MCF 10A (cell line): Measurements from ENCODE around the gene TYRP1. TPM values are rescaled to one million over a fixed set of nuclear protein-coding genes. Genes with fewer than 3 reads are reported as not detected.

Source experiments
- Bru-seq: library from RNA; stranded (reverse); fragments of 400-500 nt; gene quantifications from one replicate; lab custom pipeline; 2021; lab: Mats Ljungman, UMichigan
- BruChase-seq, 2 experiments: library from RNA; stranded (reverse); fragments of 400-500 nt; gene quantifications; one replicate each; lab custom pipeline; 2021; lab: Mats Ljungman, UMichigan
- BruUV-seq: library from RNA; stranded (reverse); fragments of 400-500 nt; replicated peaks from 2 replicates; lab custom pipeline; 2021; lab: Mats Ljungman, UMichigan
- CTCF ChIA-PET: fragments of 300-600 bp; sonication (Branson Sonifier 250); formaldehyde crosslinking; extraction: SDS; loops from one replicate; lab custom pipeline; 2021; ENCODE audit warnings: antibody characterized with exemption, inconsistent platforms; lab: Yijun Ruan, JAX
- POLR2A ChIA-PET: fragments of 300-600, 350-650 bp; sonication (Branson Sonifier 250); formaldehyde crosslinking; extraction: SDS; loops from one replicate; lab custom pipeline; 2020; ENCODE audit warnings: antibody characterized with exemption, inconsistent platforms; lab: Yijun Ruan, JAX
- DNase-seq: peaks from one replicate; pipeline ENCODE4 v3.0.0-alpha.2; 2018; ENCODE audit not compliant: unreplicated experiment
- H3K27ac Mint-ChIP-seq: one replicate; pipeline ENCODE4 v1.8.0; 2022; ENCODE audit warnings: mild to moderate bottlenecking, low read depth, mixed read lengths; ENCODE audit not compliant: unreplicated experiment
- H3K27me3 Mint-ChIP-seq: one replicate; pipeline ENCODE4 v1.8.0; 2022; ENCODE audit warnings: mixed read lengths; ENCODE audit not compliant: insufficient read depth, unreplicated experiment
- H3K36me3 Mint-ChIP-seq: one replicate; pipeline ENCODE4 v1.8.0; 2022; ENCODE audit warnings: mild to moderate bottlenecking, moderate library complexity, mixed read lengths; ENCODE audit not compliant: insufficient read depth, unreplicated experiment
- H3K4me1 Mint-ChIP-seq: one replicate; pipeline ENCODE4 v1.8.0; 2022; ENCODE audit warnings: mixed read lengths; ENCODE audit not compliant: insufficient read depth, unreplicated experiment
- H3K4me3 Mint-ChIP-seq: one replicate; pipeline ENCODE4 v1.8.0; 2022; ENCODE audit warnings: mild to moderate bottlenecking, moderate library complexity, mixed read lengths; ENCODE audit not compliant: unreplicated experiment
- H3K9me3 Mint-ChIP-seq: one replicate; pipeline ENCODE4 v1.8.0; 2022; ENCODE audit warnings: mixed read lengths; ENCODE audit not compliant: unreplicated experiment
- intact Hi-C: fragments of 100-400 bp; cut with micrococcal nuclease; formaldehyde crosslinking; loops from 2 replicates; pipeline ENCODE4 v1.14.1; 2022
- long read RNA-seq: library from polyadenylated mRNA; stranded (forward); transcript quantifications from one replicate; pipeline ENCODE4 v2.0.0, GENCODE V29; 2022
- total RNA-seq: library from RNA; stranded (reverse); gene quantifications from 2 replicates; pipeline ENCODE4 v1.2.3, GENCODE V29; 2022
- TF ChIP-seq, protein P1 (sequence below): fragments of 200-600 bp; IDR thresholded peaks from one replicate; pipeline ENCODE4 v1.8.0; 2022; ENCODE audit warnings: antibody characterized with exemption, mild to moderate bottlenecking; ENCODE audit not compliant: unreplicated experiment

The TYRP1 gene
- total RNA-seq (not detected in 2 replicates), Bru-seq, nascent RNA (not detected), BruChase-seq, experiment 1, labeled RNA remaining after a 6-hour chase (percentile 1 among the genes with signal in this experiment), BruChase-seq, experiment 2, labeled RNA remaining after a 2-hour chase (not detected)
- long read RNA-seq = 0 reads

DNA sequence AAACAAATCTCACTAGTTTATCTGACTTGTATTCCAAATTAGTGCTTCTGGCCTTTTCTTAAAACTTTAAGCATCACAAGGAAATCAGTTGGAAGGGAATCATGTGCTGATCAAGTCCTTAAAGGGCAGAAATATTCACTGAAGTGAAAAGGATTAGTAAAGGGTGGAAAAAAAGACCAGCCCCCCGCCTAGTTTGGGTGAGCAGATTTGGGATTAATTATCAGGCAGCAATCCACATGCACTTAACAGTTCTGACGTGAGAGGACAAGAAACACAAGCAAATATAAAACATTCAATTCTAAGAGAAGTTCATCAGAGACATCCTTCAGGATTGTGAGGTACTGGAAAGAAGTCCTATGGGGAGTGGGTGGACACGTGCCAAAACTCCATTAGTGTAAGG, at the start of gene TYRP1:
TSS of gene TYRP1 (plus strand) at position 245 of the 400 bp plus-strand sequence. CDS start 612 bp downstream, outside the sequence.
- intact Hi-C loops = no loop called here
- Mint-ChIP-seq H3K27ac (no peak within 1 kb of the TSS), H3K4me3 (no peak within 1 kb of the TSS), H3K27me3 (no peaks in the 10 kb centered on the region), H3K9me3 (no peaks in the 10 kb centered on the region), H3K36me3 (peaks cover 7% of the 10 kb centered on the region), H3K4me1 (peaks cover 10% of the 10 kb centered on the region)
- BruUV-seq = no TSS peak
- DNase-seq = no peak
- ChIA-PET CTCF (no interaction called here), POLR2A (interaction anchor here (1.0 kb wide), 1 partner anchor 15 kb away, joined by 3 read pairs; no protein-coding TSS in a partner anchor)
- TF ChIP-seq, protein P1, sequence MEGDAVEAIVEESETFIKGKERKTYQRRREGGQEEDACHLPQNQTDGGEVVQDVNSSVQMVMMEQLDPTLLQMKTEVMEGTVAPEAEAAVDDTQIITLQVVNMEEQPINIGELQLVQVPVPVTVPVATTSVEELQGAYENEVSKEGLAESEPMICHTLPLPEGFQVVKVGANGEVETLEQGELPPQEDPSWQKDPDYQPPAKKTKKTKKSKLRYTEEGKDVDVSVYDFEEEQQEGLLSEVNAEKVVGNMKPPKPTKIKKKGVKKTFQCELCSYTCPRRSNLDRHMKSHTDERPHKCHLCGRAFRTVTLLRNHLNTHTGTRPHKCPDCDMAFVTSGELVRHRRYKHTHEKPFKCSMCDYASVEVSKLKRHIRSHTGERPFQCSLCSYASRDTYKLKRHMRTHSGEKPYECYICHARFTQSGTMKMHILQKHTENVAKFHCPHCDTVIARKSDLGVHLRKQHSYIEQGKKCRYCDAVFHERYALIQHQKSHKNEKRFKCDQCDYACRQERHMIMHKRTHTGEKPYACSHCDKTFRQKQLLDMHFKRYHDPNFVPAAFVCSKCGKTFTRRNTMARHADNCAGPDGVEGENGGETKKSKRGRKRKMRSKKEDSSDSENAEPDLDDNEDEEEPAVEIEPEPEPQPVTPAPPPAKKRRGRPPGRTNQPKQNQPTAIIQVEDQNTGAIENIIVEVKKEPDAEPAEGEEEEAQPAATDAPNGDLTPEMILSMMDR = no peak

GRCh38 chr9:12643686-12644085, 49.5 kb upstream of the TYRP1 start:
- no TSS peak for BruUV-seq
- Mint-ChIP-seq H3K27me3 (peaks cover 42% of the 10 kb centered on the region), H3K9me3 (no peaks in the 10 kb centered on the region), H3K4me3 (no peak overlapping the region), H3K27ac (no peak overlapping the region), H3K36me3 (no peaks in the 10 kb centered on the region), H3K4me1 (no peaks in the 10 kb centered on the region)
- intact Hi-C loops = loop anchor here (5.0 kb wide), 1 partner anchor 176 kb away; no protein-coding TSS in a partner anchor
- ChIA-PET CTCF (no interaction called here), POLR2A (no interaction called here)
- no peak for DNase-seq
- TF ChIP-seq, protein P1 = no peak

DNA sequence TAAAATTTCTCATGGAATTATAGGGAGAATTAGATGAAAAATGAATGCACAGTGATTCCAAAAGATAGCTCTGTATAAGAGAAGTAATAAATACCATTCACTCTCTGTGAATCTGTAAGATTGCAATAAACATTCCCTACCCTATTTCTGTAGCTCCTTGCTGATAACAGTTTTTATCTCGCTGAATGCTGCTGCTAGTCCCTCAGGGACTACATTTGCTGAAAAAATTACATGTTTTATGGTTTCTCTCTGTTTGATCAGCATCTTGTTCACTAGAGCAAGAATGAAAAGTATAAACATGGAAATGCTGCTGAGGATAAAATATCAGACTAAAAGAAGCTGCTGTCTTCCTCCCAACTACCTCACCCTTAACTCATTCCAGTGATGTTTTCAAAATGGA, 44.3 kb upstream of the TYRP1 start:
- BruUV-seq = no TSS peak
- H3K27me3 Mint-ChIP-seq = peaks cover 10% of the 10 kb centered on the region
- H3K9me3 Mint-ChIP-seq = no peaks in the 10 kb centered on the region
- POLR2A ChIA-PET = interaction anchor here (1.1 kb wide), 1 partner anchor 8 kb away, joined by 3 read pairs; no protein-coding TSS in a partner anchor
- no peak overlapping the region for H3K27ac Mint-ChIP-seq
- TF ChIP-seq, protein P1 = no peak
- H3K4me1 Mint-ChIP-seq = no peaks in the 10 kb centered on the region
- intact Hi-C loops = no loop called here
- CTCF ChIA-PET = interaction anchor here (1.4 kb wide), 1 partner anchor 8 kb away, joined by 8 read pairs; no protein-coding TSS in a partner anchor
- H3K4me3 Mint-ChIP-seq = no peak overlapping the region
- DNase-seq = no peak
- no peaks in the 10 kb centered on the region for H3K36me3 Mint-ChIP-seq

GRCh38 chr9:12651125-12651524, 42.1 kb upstream of the TYRP1 start:
- ChIA-PET POLR2A (no interaction called here), CTCF (no interaction called here)
- BruUV-seq = no TSS peak
- TF ChIP-seq, protein P1 = no peak
- no peak for DNase-seq
- Mint-ChIP-seq H3K27me3 (peaks cover 10% of the 10 kb centered on the region), H3K4me3 (no peak overlapping the region), H3K9me3 (no peaks in the 10 kb centered on the region), H3K36me3 (no peaks in the 10 kb centered on the region), H3K27ac (no peak overlapping the region), H3K4me1 (no peaks in the 10 kb centered on the region)
- intact Hi-C loops = no loop called here
